Brain microvascular endothelial cell (primary cell): ENCODE results near the gene MAP1B.

Source experiments
- DNase-seq: peaks from one replicate; pipeline ENCODE4 v3.0.0-alpha.2; 2020
- H3K27ac ChIP-seq: fragments of 250-450 bp; sonication (Bioruptor Pico); 2 replicates; pipeline ENCODE4 v1.5.1; 2020; ENCODE audit warnings: mild to moderate bottlenecking, moderate library complexity
- H3K27me3 ChIP-seq: fragments of 250-450 bp; sonication (Bioruptor Pico); replicated peaks from 2 replicates; pipeline ENCODE4 v1.5.1; 2020; ENCODE audit warnings: mild to moderate bottlenecking
- H3K36me3 ChIP-seq: fragments of 250-450 bp; sonication (Bioruptor Pico); replicated peaks from 2 replicates; pipeline ENCODE4 v1.5.1; 2020; ENCODE audit warnings: mild to moderate bottlenecking
- H3K4me3 ChIP-seq: 2 replicates; pipeline ENCODE4 v1.5.1; 2011; ENCODE audit warnings: low read depth, mild to moderate bottlenecking, control low read depth, low read length, moderate library complexity
- CTCF ChIP-seq: IDR thresholded peaks from 2 replicates; pipeline ENCODE4 v1.5.1; 2011; ENCODE audit warnings: low read depth, mild to moderate bottlenecking, moderate library complexity, low read length, control low read depth, inconsistent platforms; ENCODE audit errors: missing control alignments
- in situ Hi-C: cut with HindIII; loops from 2 replicates; pipeline ENCODE4 v1.10.0; 2017; ENCODE audit warnings: low sequenced_read_pairs, low pct_ligation_motif_present

MAP1B gene

GRCh38 chr5:72223371-72223770 lies 116.1 kb downstream of the MAP1B start:
- no peaks in the 10 kb centered on the region for H3K27me3 ChIP-seq
- TF ChIP-seq CTCF = no peak
- peaks cover 31% of the 10 kb centered on the region for H3K36me3 ChIP-seq
- H3K4me3 ChIP-seq = no peak overlapping the region
- no peak overlapping the region for H3K27ac ChIP-seq
- no peak for DNase-seq
- in situ Hi-C loops = no loop called here

- Histone ChIP-seq H3K27ac (peak overlapping the region; percentile 23), H3K36me3 (peaks cover 25% of the 10 kb centered on the region)
- in situ Hi-C loops = no loop called here
These were observed 117.7 kb downstream of the MAP1B start for GRCh38 chr5:72224946-72225463.

GRCh38 chr5:72225741-72226140 lies 118.5 kb downstream of the MAP1B start:
- in situ Hi-C loops = no loop called here
- no peak for DNase-seq
- Histone ChIP-seq H3K4me3 (no peak overlapping the region), H3K27me3 (no peaks in the 10 kb centered on the region), H3K27ac (peak overlapping the region; percentile 23), H3K36me3 (peaks cover 18% of the 10 kb centered on the region)
- no peak for TF ChIP-seq CTCF

More at GRCh38 chr5:72224946-72225463, 117.7 kb downstream of the MAP1B start:
- TF ChIP-seq CTCF = no peak
- Histone ChIP-seq H3K27me3 (no peaks in the 10 kb centered on the region), H3K4me3 (no peak overlapping the region)
- DNase-seq = peak; percentile 74

GRCh38 chr5:72226950-72227349 lies 119.7 kb downstream of the MAP1B start:
- H3K4me3 ChIP-seq = no peak overlapping the region
- no peaks in the 10 kb centered on the region for H3K27me3 ChIP-seq
- peaks cover 12% of the 10 kb centered on the region for H3K36me3 ChIP-seq
- no peak overlapping the region for H3K27ac ChIP-seq
- no peak for TF ChIP-seq CTCF
- in situ Hi-C loops = no loop called here
- no peak for DNase-seq

GRCh38 chr5:72228960-72229359 lies 121.7 kb downstream of the MAP1B start:
- in situ Hi-C loops = no loop called here
- no peak overlapping the region for H3K27ac ChIP-seq
- H3K36me3 ChIP-seq = peaks cover 9% of the 10 kb centered on the region
- no peaks in the 10 kb centered on the region for H3K27me3 ChIP-seq
- no peak overlapping the region for H3K4me3 ChIP-seq
- TF ChIP-seq CTCF = no peak
- DNase-seq = no peak
